A673 (cell line): ENCODE results near the gene SGCB.

Experiments used
- EZH2 ChIP-seq: fragments of 200-600 bp; sonication (generic); IDR thresholded peaks from 2 replicates; pipeline ENCODE4 v1.6.1; 2017; ENCODE audit warnings: borderline replicate concordance, low read depth, mild to moderate bottlenecking, mixed read lengths, antibody characterized with exemption, low read length; ENCODE audit not compliant: poor library complexity, severe bottlenecking
- TF ChIP-seq, protein P1 (sequence below): fragments of 300-800, 200-600 bp; sonication (generic); conservative IDR thresholded peaks from 2 replicates; pipeline ENCODE4 v1.5.1; 2017; ENCODE audit warnings: low read depth, mild to moderate bottlenecking, antibody characterized with exemption, low read length, moderate library complexity, mixed read lengths

DNA sequence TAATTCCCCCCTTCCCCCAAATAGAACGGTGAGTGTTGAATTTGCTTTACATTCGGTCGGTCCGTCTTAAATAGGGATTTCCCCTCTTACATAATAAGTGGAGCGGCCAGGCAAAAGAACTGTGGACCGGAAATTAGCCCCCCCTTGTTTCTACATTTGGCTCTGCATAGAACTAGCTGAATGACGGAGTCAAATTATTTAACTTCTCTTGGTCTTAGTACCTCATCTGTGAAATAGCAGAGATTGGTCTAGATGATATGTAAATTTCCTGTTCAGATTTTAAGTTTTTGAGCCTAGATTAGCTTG, 14.3 kb upstream of the SGCB start:
- TF ChIP-seq, protein P1, sequence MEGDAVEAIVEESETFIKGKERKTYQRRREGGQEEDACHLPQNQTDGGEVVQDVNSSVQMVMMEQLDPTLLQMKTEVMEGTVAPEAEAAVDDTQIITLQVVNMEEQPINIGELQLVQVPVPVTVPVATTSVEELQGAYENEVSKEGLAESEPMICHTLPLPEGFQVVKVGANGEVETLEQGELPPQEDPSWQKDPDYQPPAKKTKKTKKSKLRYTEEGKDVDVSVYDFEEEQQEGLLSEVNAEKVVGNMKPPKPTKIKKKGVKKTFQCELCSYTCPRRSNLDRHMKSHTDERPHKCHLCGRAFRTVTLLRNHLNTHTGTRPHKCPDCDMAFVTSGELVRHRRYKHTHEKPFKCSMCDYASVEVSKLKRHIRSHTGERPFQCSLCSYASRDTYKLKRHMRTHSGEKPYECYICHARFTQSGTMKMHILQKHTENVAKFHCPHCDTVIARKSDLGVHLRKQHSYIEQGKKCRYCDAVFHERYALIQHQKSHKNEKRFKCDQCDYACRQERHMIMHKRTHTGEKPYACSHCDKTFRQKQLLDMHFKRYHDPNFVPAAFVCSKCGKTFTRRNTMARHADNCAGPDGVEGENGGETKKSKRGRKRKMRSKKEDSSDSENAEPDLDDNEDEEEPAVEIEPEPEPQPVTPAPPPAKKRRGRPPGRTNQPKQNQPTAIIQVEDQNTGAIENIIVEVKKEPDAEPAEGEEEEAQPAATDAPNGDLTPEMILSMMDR: no peak
- no peak for TF ChIP-seq EZH2
